ENCODE data around the gene CXorf51B.
"Not testable (repeated sequence)": the region's sequence is repeated elsewhere in the genome, so short reads cannot be mapped to it uniquely, and the experiment has no call there.

GRCh38 chrX:146809471-146809870 is at the start of gene CXorf51B:
- TF ChIP-seq, protein P1, sequence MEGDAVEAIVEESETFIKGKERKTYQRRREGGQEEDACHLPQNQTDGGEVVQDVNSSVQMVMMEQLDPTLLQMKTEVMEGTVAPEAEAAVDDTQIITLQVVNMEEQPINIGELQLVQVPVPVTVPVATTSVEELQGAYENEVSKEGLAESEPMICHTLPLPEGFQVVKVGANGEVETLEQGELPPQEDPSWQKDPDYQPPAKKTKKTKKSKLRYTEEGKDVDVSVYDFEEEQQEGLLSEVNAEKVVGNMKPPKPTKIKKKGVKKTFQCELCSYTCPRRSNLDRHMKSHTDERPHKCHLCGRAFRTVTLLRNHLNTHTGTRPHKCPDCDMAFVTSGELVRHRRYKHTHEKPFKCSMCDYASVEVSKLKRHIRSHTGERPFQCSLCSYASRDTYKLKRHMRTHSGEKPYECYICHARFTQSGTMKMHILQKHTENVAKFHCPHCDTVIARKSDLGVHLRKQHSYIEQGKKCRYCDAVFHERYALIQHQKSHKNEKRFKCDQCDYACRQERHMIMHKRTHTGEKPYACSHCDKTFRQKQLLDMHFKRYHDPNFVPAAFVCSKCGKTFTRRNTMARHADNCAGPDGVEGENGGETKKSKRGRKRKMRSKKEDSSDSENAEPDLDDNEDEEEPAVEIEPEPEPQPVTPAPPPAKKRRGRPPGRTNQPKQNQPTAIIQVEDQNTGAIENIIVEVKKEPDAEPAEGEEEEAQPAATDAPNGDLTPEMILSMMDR (conservative IDR thresholded peaks at IDR 0.05; ENCODE audit: low read depth, low read length), result not testable (repeated sequence)
- not testable (repeated sequence) for TF ChIP-seq EZH2 (IDR thresholded peaks at IDR 0.05; ENCODE audit: borderline replicate concordance, low read depth, low read length, poor library complexity, severe bottlenecking)

All from A673 (cell line).